A549 (cell line): ENCODE results near the gene EHBP1. TPM values are rescaled to one million over a fixed set of nuclear protein-coding genes. Genes with fewer than 3 reads are reported as not detected.

Experiments used
- ATAC-seq, 2 experiments: fragments of 200-7000 bp in 1 of 2; fragments of >200 bp in 1 of 2; cut with Nextera tagmentation in 1 of 2; cut with Tn5 transposase in 1 of 2; 3 replicates each; pipeline versions ENCODE4 v1.8.0 to v1.9.1; 2018 to 2020; ENCODE audit warnings: mild to moderate bottlenecking in 1 of 2, moderate library complexity in 1 of 2
- CTCF ChIA-PET: fragments of 300-600 bp; sonication (Branson Sonifier 250); formaldehyde crosslinking; extraction: SDS; loops from one replicate; lab custom pipeline; 2021; ENCODE audit warnings: antibody characterized with exemption, inconsistent platforms; lab: Yijun Ruan, JAX
- POLR2A ChIA-PET: fragments of 350-600 bp; formaldehyde crosslinking; extraction: SDS; loops from one replicate; lab custom pipeline; 2021; ENCODE audit warnings: antibody characterized with exemption, inconsistent platforms; lab: Yijun Ruan, JAX
- DNase-seq, 2 experiments: peaks; one replicate each; pipeline versions ENCODE4 v3.0.0 to v3.0.0-alpha.2; 2011 to 2016; ENCODE audit warnings: low read depth in 1 of 2, low spot score in 1 of 2
- FAIRE-seq: peaks from 2 replicates; lab custom pipeline; 2011; peaks lifted over from hg19 to GRCh38; lab: Jason Lieb, UNC
- H3K27ac ChIP-seq, 2 experiments: fragments of >200 bp; sonication (Bioruptor Twin); formaldehyde crosslinking; 3 replicates each; pipeline ENCODE4 v1.5.1; 2016 to 2017
- H3K4me1 ChIP-seq: fragments of >200 bp; sonication (Bioruptor Twin); formaldehyde crosslinking; 3 replicates; pipeline ENCODE4 v1.6.1; 2016
- H3K4me2 ChIP-seq: fragments of >200 bp; sonication (Bioruptor Twin); formaldehyde crosslinking; 3 replicates; pipeline ENCODE4 v1.6.1; 2016
- H3K4me3 ChIP-seq: fragments of >200 bp; sonication (Bioruptor Twin); formaldehyde crosslinking; 3 replicates; pipeline ENCODE4 v1.5.1; 2016
- H3K9me3 ChIP-seq: fragments of >200 bp; sonication (Bioruptor Twin); formaldehyde crosslinking; 3 replicates; pipeline ENCODE4 v1.6.1; 2016
- ATOH8 ChIP-seq: fragments of 250-450 bp; sonication (Bioruptor Pico); IDR thresholded peaks from 2 replicates; pipeline ENCODE4 v1.5.0; 2020; ENCODE audit warnings: low read depth, mild to moderate bottlenecking, moderate library complexity
- CBX2 ChIP-seq: fragments of 200-600 bp; sonication (generic); IDR thresholded peaks from 2 replicates; pipeline ENCODE4 v1.6.1; 2016; ENCODE audit warnings: low read depth, mild to moderate bottlenecking, borderline replicate concordance
- CBX8 ChIP-seq: fragments of 200-600 bp; sonication (generic); IDR thresholded peaks from 2 replicates; pipeline ENCODE4 v1.6.1; 2016
- CEBPB ChIP-seq, 2 experiments: fragments of >200 bp in 1 of 2; sonication (Bioruptor Twin) in 1 of 2; formaldehyde crosslinking in 1 of 2; IDR thresholded peaks; 2 replicates each; pipeline ENCODE4 v1.6.1; 2012 to 2016
- E2F6 ChIP-seq: IDR thresholded peaks from 2 replicates; pipeline ENCODE4 v1.6.1; 2012; ENCODE audit warnings: low read depth, borderline replicate concordance
- ELK1 ChIP-seq: fragments of 150-350 bp; IDR thresholded peaks from 2 replicates; pipeline ENCODE4 v1.6.1; 2014; ENCODE audit warnings: low read depth, mild to moderate bottlenecking, low read length
- FOXS1 ChIP-seq: fragments of 250-450 bp; sonication (Bioruptor Pico); IDR thresholded peaks from 2 replicates; pipeline ENCODE4 v1.5.0; 2020; ENCODE audit warnings: mild to moderate bottlenecking, moderate library complexity
- GATA3 ChIP-seq: IDR thresholded peaks from 2 replicates; pipeline ENCODE4 v1.6.1; 2012; ENCODE audit warnings: borderline replicate concordance
- HEYL ChIP-seq: fragments of 250-450 bp; sonication (Bioruptor Pico); IDR thresholded peaks from 2 replicates; pipeline ENCODE4 v1.8.0; 2021; ENCODE audit warnings: mild to moderate bottlenecking, moderate library complexity
- HOXA7 ChIP-seq: fragments of 250-450 bp; sonication (Bioruptor Pico); IDR thresholded peaks from 2 replicates; pipeline ENCODE4 v1.5.0; 2020; ENCODE audit warnings: mild to moderate bottlenecking, moderate library complexity
- HOXB13 ChIP-seq: fragments of 250-450 bp; sonication (Bioruptor Pico); IDR thresholded peaks from 2 replicates; pipeline ENCODE4 v1.5.0; 2020; ENCODE audit warnings: low read depth, mild to moderate bottlenecking, moderate library complexity
- JUN ChIP-seq, 2 experiments: fragments of >200 bp; sonication (Bioruptor Twin); formaldehyde crosslinking; IDR thresholded peaks; 2 replicates in 1 of 2; 3 replicates in 1 of 2; pipeline ENCODE4 v1.6.1; 2016 to 2017
- KDM1A ChIP-seq: fragments of 200-600 bp; sonication (generic); IDR thresholded peaks from 2 replicates; pipeline ENCODE4 v1.6.1; 2016; ENCODE audit warnings: low read depth, mild to moderate bottlenecking
- MAX ChIP-seq: IDR thresholded peaks from 2 replicates; pipeline ENCODE4 v1.6.1; 2012
- MYC ChIP-seq: IDR thresholded peaks from 2 replicates; pipeline ENCODE4 v1.6.1; 2012; ENCODE audit warnings: mild to moderate bottlenecking, inconsistent platforms, low read length, improper control_type of control experiment, borderline replicate concordance
- NPAS2 ChIP-seq: fragments of 250-450 bp; sonication (Bioruptor Pico); IDR thresholded peaks from 2 replicates; pipeline ENCODE4 v1.8.0; 2022; ENCODE audit warnings: mild to moderate bottlenecking, moderate library complexity, borderline replicate concordance
- NR3C1 ChIP-seq: fragments of >200 bp; sonication (Bioruptor Twin); formaldehyde crosslinking; IDR thresholded peaks from 3 replicates; pipeline ENCODE4 v1.6.1; 2017
- PBX3 ChIP-seq: IDR thresholded peaks from 2 replicates; pipeline ENCODE4 v1.6.1; 2012
- PHF8 ChIP-seq: fragments of 200-600 bp; sonication (generic); IDR thresholded peaks from 2 replicates; pipeline ENCODE4 v1.6.1; 2016; ENCODE audit warnings: low read depth, mild to moderate bottlenecking, antibody characterized with exemption, moderate library complexity, borderline replicate concordance
- RAD21 ChIP-seq, 2 experiments: fragments of >200 bp in 1 of 2; sonication (Bioruptor Twin) in 1 of 2; formaldehyde crosslinking in 1 of 2; IDR thresholded peaks in 1 of 2; conservative IDR thresholded peaks in 1 of 2; 2 replicates in 1 of 2; 3 replicates in 1 of 2; pipeline ENCODE4 v1.6.1; 2012 to 2018; ENCODE audit warnings: inconsistent platforms in 1 of 2
- REST ChIP-seq: fragments of 200-600 bp; sonication (generic); IDR thresholded peaks from 2 replicates; pipeline ENCODE4 v1.6.1; 2016; ENCODE audit warnings: antibody characterized with exemption, mild to moderate bottlenecking, moderate library complexity
- TP53 ChIP-seq: fragments of 250-450 bp; sonication (Bioruptor Pico); IDR thresholded peaks from 2 replicates; pipeline ENCODE4 v1.5.0; 2021; ENCODE audit warnings: mild to moderate bottlenecking, moderate library complexity
- ZSCAN20 ChIP-seq: fragments of 250-450 bp; sonication (Bioruptor Pico); IDR thresholded peaks from 2 replicates; pipeline ENCODE4 v1.8.0; 2022; ENCODE audit warnings: mild to moderate bottlenecking, moderate library complexity
- WGBS: methylation state at CpG from one replicate; pipeline ENCODE4 v1.1.6; 2017; ENCODE audit errors: missing lambda C conversion rate; 5-methylcytosine and 5-hydroxymethylcytosine counted together
- polyA plus RNA-seq, 4 experiments: library from polyadenylated mRNA; depleted of rRNA in 3 of 4; stranded (reverse); fragments of >200 nt; fragmentation: RNase III in 1 of 4; extraction: RNeasy Plus Mini Kit Qiagen cat#74134 plus additional on column Dnase treatment in 1 of 4; gene quantifications; 2 replicates in 3 of 4; 3 replicates in 1 of 4; pipeline ENCODE4 v1.2.3, GENCODE V29; 2011 to 2017

EHBP1 gene
- polyA plus RNA-seq, 2 of the 4 experiments (the other 2 are of a cell fraction): 65.7 to 204 TPM

GRCh38 chr2:62685256-62685655 lies 20.3 kb upstream of the EHBP1 start (continued):
- TF ChIP-seq HOXB13 (CRISPR knock-in tag): no peak
- TF ChIP-seq NR3C1: no peak
- TF ChIP-seq RAD21 (conservative IDR thresholded peaks at IDR 0.05 in 1 of 2, IDR thresholded peaks at IDR 0.05 in 1 of 2): no peak
- no peak for TF ChIP-seq ELK1
- no peak for TF ChIP-seq CEBPB (IDR thresholded peaks at IDR 0.05)

GRCh38 chr2:62686012-62686685 lies 19.4 kb upstream of the EHBP1 start:
- peak; percentile 77 for FAIRE-seq
- TF ChIP-seq ZSCAN20 (CRISPR knock-in tag) (no peak), E2F6 (no peak), MYC (no peak), NPAS2 (no peak)
- TF ChIP-seq, all 56 proteins: peak for 0
- H3K4me3 ChIP-seq: no peak overlapping the region
- WGBS: 86% methylated on average over 4 of the region's 4 CpGs
- H3K9me3 ChIP-seq: no peaks in the 10 kb centered on the region
- ATAC-seq (no peak), DNase-seq (no peak)
- peaks cover 9% of the 10 kb centered on the region; the same call in 1 of the 3 replicates for H3K4me1 ChIP-seq
- H3K27ac ChIP-seq: 0 out of 6 replicates have a peak overlapping the region, but pooled peaks of 1 of the 2 experiments have one; percentile 2
- H3K4me2 ChIP-seq: no peak overlapping the region
- POLR2A ChIA-PET: no interaction called here
- CTCF ChIA-PET: no interaction called here

GRCh38 chr2:62687636-62688035 lies 17.9 kb upstream of the EHBP1 start:
- POLR2A ChIA-PET: interaction anchor here (1.0 kb wide), 1 partner anchor 18 kb away, joined by 3 read pairs; the partner anchor contains the start of gene EHBP1
- DNase-seq (no peak), FAIRE-seq (no peak)

More at GRCh38 chr2:62687636-62688035, 17.9 kb upstream of the EHBP1 start:
- 0 out of 6 replicates have a peak, but pooled peaks of 1 of the 2 experiments have one; percentile 26 for ATAC-seq
- peaks cover 9% of the 10 kb centered on the region; the same call in 1 of the 3 replicates for H3K4me1 ChIP-seq
- H3K4me3 ChIP-seq: no peak overlapping the region
- WGBS: 78% methylated on average over 2 of the region's 2 CpGs
- no peak overlapping the region for H3K27ac ChIP-seq
- no peak overlapping the region for H3K4me2 ChIP-seq
- H3K9me3 ChIP-seq: no peaks in the 10 kb centered on the region
- CTCF ChIA-PET: interaction anchor here (0.9 to 1.8 kb wide), 2 partner anchors 11 to 99 kb away, joined by 3 to 4 read pairs; no protein-coding TSS in a partner anchor
- TF ChIP-seq JUN (IDR thresholded peaks at IDR 0.05) (no peak), REST (no peak), MYC (no peak), TP53 (no peak), FOXS1 (CRISPR knock-in tag) (no peak), PHF8 (no peak), HEYL (CRISPR knock-in tag) (no peak), CBX8 (no peak), KDM1A (no peak), MAX (no peak), CBX2 (no peak), GATA3 (no peak; the same call in 1 of the 2 replicates), PBX3 (no peak), HOXA7 (CRISPR knock-in tag) (no peak), ELK1 (no peak), ATOH8 (CRISPR knock-in tag) (no peak), CEBPB (IDR thresholded peaks at IDR 0.05) (no peak)
